Measurements from ENCODE around the gene CNR2.
"Not testable (repeated sequence)": the region's sequence is repeated elsewhere in the genome, so short reads cannot be mapped to it uniquely, and the experiment has no call there.

Gene CNR2

GRCh38 chr1:23882746-23883145 lies 30.4 kb downstream of the CNR2 start:
- no peak for FAIRE-seq

GRCh38 chr1:23879809-23880208 lies 33.4 kb downstream of the CNR2 start:
- FAIRE-seq: no peak

- FAIRE-seq: no peak
Observed at GRCh38 chr1:23878668-23879067, 34.5 kb downstream of the CNR2 start.

GRCh38 chr1:23875382-23875781 lies 37.8 kb downstream of the CNR2 start:
- FAIRE-seq: no peak

- FAIRE-seq: no peak
Observed at GRCh38 chr1:23872421-23872820, 40.7 kb downstream of the CNR2 start.

- no peak for FAIRE-seq
Observed at GRCh38 chr1:23869051-23869450, 44.1 kb downstream of the CNR2 start.

GRCh38 chr1:23868557-23869016 lies 44.6 kb downstream of the CNR2 start:
- no peak for FAIRE-seq

- peak; percentile 79 for FAIRE-seq
Observed at GRCh38 chr1:23867895-23868556, 45.1 kb downstream of the CNR2 start, which contains the start of gene FUCA1. FUCA1 (minus strand) TSS chr1:23868290; CDS start chr1:23868286, 4 bp downstream.

- no peak for FAIRE-seq
Observed at GRCh38 chr1:23867542-23867894, 45.6 kb downstream of the CNR2 start.

- FAIRE-seq: no peak
Observed at GRCh38 chr1:23865543-23865930, 47.6 kb downstream of the CNR2 start.

- no peak for FAIRE-seq
Observed at GRCh38 chr1:23864801-23865542, 48.2 kb downstream of the CNR2 start.

GRCh38 chr1:23862640-23863039 lies 50.5 kb downstream of the CNR2 start:
- no peak for FAIRE-seq

- no peak for FAIRE-seq
Observed at GRCh38 chr1:23854568-23854967, 58.6 kb downstream of the CNR2 start.

- not testable (repeated sequence) for FAIRE-seq
Observed at GRCh38 chr1:23853124-23853523, 60.0 kb downstream of the CNR2 start.

- FAIRE-seq: not testable (repeated sequence)
Observed at GRCh38 chr1:23851406-23851805, 61.8 kb downstream of the CNR2 start.

GRCh38 chr1:23848673-23849616 lies 64.2 kb downstream of the CNR2 start:
- FAIRE-seq: no peak

GRCh38 chr1:23847482-23848095 lies 65.6 kb downstream of the CNR2 start:
- not testable (repeated sequence) for FAIRE-seq

GRCh38 chr1:23845163-23845562 lies 68.0 kb downstream of the CNR2 start:
- no peak for FAIRE-seq

- FAIRE-seq: no peak
Observed at GRCh38 chr1:23843644-23844043, 69.5 kb downstream of the CNR2 start.

- no peak for FAIRE-seq
Observed at GRCh38 chr1:23838401-23838866, 74.7 kb downstream of the CNR2 start.

GRCh38 chr1:23837908-23838307 lies 75.3 kb downstream of the CNR2 start:
- FAIRE-seq: no peak

- FAIRE-seq: no peak
Observed at GRCh38 chr1:23836037-23836436, 77.1 kb downstream of the CNR2 start.

GRCh38 chr1:23834156-23834555 lies 79.0 kb downstream of the CNR2 start:
- not testable (repeated sequence) for FAIRE-seq
